ENCODE measurements around the gene ELAVL2.

The ELAVL2 gene

GRCh38 chr9:23659346-23660006, 166.6 kb downstream of the ELAVL2 start:
- DNase-seq: no peak

GRCh38 chr9:23658376-23659258, 167.4 kb downstream of the ELAVL2 start:
- DNase-seq: no peak

GRCh38 chr9:23651051-23651450, 175.0 kb downstream of the ELAVL2 start:
- DNase-seq: no peak

- no peak for DNase-seq
Measured at GRCh38 chr9:23648651-23649050, 177.4 kb downstream of the ELAVL2 start.

GRCh38 chr9:23644896-23645295, 181.1 kb downstream of the ELAVL2 start:
- no peak for DNase-seq

GRCh38 chr9:23644326-23644725, 181.7 kb downstream of the ELAVL2 start:
- DNase-seq: no peak

- no peak for DNase-seq
Measured at GRCh38 chr9:23643656-23644258, 182.3 kb downstream of the ELAVL2 start.
